MM.1S (cell line): Measurements from ENCODE around the gene GORASP1.

ENCODE experiments used
- EZH2phosphoT487 ChIP-seq: fragments of 300-600 bp; sonication (generic); IDR thresholded peaks from 2 replicates; pipeline ENCODE4 v1.6.1; 2018; ENCODE audit warnings: antibody characterized with exemption, low read length
- TF ChIP-seq, protein P1 (sequence below): fragments of 300-600 bp; sonication (generic); IDR thresholded peaks from 2 replicates; pipeline ENCODE4 v1.5.1; 2016; ENCODE audit warnings: antibody characterized with exemption, low read length, mixed read lengths

DNA sequence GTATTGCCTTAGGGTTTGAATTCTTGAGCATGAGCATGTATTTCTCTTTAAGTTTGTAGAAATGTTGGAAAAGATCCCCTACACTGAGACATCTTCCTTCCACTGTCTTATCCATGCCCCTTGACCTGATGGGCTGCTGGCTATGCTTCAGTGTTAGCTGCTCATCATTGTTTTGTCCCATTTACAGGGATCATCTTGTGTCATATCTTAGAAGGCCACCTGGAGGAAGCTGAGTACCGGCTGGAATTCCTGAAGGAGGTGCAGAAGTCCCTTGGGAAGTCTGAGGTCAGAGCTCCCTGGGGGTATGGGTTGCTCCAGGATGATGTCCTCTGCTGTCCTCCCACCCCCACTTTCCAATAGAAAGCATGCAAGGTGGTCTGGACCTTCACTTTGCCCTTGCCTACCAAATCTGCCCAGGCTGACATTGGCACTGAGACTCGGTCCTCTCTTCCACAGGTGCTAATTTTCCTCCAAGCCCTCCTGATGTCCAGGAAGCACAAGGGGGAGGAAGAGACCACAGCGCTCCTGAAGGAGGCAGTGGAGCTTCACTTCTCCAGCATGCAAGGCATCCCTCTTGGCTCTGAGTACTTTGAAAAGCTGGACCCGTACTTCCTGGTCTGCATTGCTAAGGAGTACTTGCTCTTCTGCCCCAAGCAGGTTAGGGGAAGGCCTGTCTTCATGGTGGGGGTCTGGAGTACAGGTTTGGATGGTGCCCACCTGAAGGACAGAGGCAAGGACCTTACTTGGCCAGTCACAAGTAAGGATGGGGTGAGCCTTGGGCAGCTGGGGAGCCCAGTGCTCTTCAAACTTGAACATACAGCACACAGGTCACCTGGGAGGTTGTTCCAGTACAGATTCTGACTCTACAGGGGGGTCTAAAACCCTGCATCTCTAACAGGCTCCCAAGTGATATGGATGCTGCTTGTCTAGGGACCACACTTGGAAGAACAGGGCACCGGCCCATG lies 17.7 kb upstream of the GORASP1 start:
- TF ChIP-seq, protein P1, sequence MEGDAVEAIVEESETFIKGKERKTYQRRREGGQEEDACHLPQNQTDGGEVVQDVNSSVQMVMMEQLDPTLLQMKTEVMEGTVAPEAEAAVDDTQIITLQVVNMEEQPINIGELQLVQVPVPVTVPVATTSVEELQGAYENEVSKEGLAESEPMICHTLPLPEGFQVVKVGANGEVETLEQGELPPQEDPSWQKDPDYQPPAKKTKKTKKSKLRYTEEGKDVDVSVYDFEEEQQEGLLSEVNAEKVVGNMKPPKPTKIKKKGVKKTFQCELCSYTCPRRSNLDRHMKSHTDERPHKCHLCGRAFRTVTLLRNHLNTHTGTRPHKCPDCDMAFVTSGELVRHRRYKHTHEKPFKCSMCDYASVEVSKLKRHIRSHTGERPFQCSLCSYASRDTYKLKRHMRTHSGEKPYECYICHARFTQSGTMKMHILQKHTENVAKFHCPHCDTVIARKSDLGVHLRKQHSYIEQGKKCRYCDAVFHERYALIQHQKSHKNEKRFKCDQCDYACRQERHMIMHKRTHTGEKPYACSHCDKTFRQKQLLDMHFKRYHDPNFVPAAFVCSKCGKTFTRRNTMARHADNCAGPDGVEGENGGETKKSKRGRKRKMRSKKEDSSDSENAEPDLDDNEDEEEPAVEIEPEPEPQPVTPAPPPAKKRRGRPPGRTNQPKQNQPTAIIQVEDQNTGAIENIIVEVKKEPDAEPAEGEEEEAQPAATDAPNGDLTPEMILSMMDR, result no peak
- no peak for TF ChIP-seq EZH2phosphoT487
